ENCODE results near the gene CACNA2D1.

DNA sequence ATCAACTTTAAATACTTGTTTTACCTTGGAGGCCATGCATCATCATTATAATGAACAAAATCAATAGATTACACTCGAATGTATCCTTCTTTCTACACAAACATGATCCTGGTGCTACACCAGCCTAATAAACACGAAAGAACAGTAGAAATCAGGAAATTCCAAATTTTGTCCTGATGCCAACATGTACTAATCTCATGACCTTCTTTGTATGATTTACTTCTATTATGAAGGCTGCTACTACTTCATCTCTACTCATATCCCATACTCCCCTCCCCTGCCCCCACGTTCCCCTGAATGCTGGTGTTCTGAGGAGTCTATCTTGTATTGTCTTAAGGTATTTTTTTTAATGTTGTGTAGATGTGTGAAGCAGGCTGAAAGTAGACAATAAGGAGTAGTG is 315.0 kb downstream of the CACNA2D1 start:
- TF ChIP-seq, protein P1, sequence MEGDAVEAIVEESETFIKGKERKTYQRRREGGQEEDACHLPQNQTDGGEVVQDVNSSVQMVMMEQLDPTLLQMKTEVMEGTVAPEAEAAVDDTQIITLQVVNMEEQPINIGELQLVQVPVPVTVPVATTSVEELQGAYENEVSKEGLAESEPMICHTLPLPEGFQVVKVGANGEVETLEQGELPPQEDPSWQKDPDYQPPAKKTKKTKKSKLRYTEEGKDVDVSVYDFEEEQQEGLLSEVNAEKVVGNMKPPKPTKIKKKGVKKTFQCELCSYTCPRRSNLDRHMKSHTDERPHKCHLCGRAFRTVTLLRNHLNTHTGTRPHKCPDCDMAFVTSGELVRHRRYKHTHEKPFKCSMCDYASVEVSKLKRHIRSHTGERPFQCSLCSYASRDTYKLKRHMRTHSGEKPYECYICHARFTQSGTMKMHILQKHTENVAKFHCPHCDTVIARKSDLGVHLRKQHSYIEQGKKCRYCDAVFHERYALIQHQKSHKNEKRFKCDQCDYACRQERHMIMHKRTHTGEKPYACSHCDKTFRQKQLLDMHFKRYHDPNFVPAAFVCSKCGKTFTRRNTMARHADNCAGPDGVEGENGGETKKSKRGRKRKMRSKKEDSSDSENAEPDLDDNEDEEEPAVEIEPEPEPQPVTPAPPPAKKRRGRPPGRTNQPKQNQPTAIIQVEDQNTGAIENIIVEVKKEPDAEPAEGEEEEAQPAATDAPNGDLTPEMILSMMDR (IDR thresholded peaks at IDR 0.05) = no peak
- TF ChIP-seq ZFX (IDR thresholded peaks at IDR 0.05; ENCODE audit: borderline replicate concordance) = no peak

Measured in 22Rv1 (cell line).